Calu3 (cell line): ENCODE results near the gene SEMA6B. TPM values are rescaled to one million over a fixed set of nuclear protein-coding genes. Genes with fewer than 3 reads are reported as not detected.

Experiments used
- BruUV-seq: library from RNA; stranded (reverse); fragments of 400-500 nt; replicated peaks from 2 replicates; lab custom pipeline; 2021; lab: Mats Ljungman, UMichigan
- CTCF ChIA-PET: fragments of 300-600 bp; sonication (Branson Sonifier 250); formaldehyde crosslinking; loops from one replicate; lab custom pipeline; 2022; ENCODE audit warnings: antibody characterized with exemption; lab: Charles Lee
- DNase-seq: peaks from one replicate; pipeline ENCODE4 v3.0.0; 2022
- H3K27ac Mint-ChIP-seq: one replicate; pipeline ENCODE4 v1.8.0; 2022; ENCODE audit warnings: mixed read lengths; ENCODE audit not compliant: unreplicated experiment
- H3K27me3 Mint-ChIP-seq: one replicate; pipeline ENCODE4 v1.8.0; 2022; ENCODE audit warnings: mixed read lengths; ENCODE audit not compliant: unreplicated experiment
- H3K36me3 Mint-ChIP-seq: one replicate; pipeline ENCODE4 v1.8.0; 2022; ENCODE audit warnings: mild to moderate bottlenecking, moderate library complexity, mixed read lengths; ENCODE audit not compliant: insufficient read depth, unreplicated experiment
- H3K4me1 Mint-ChIP-seq: one replicate; pipeline ENCODE4 v1.8.0; 2022; ENCODE audit warnings: mild to moderate bottlenecking, low read depth, mixed read lengths; ENCODE audit not compliant: unreplicated experiment
- H3K4me3 Mint-ChIP-seq: one replicate; pipeline ENCODE4 v1.8.0; 2022; ENCODE audit warnings: mild to moderate bottlenecking, low read depth, moderate library complexity, mixed read lengths; ENCODE audit not compliant: unreplicated experiment
- H3K9me3 Mint-ChIP-seq: one replicate; pipeline ENCODE4 v1.8.0; 2022; ENCODE audit warnings: low read depth, mixed read lengths; ENCODE audit not compliant: unreplicated experiment
- intact Hi-C: fragments of 100-400 bp; cut with micrococcal nuclease; formaldehyde crosslinking; loops from one replicate; pipeline ENCODE4 v1.10.0; 2022; ENCODE audit not compliant: unreplicated experiment
- total RNA-seq: library from RNA; stranded (reverse); gene quantifications from 2 replicates; pipeline ENCODE4 v1.2.3, GENCODE V29; 2022
- TF ChIP-seq, protein P1 (sequence below): fragments of 200-600 bp; IDR thresholded peaks from one replicate; pipeline ENCODE4 v1.8.0; 2022; ENCODE audit warnings: antibody characterized with exemption; ENCODE audit not compliant: unreplicated experiment

SEMA6B gene
- total RNA-seq, 1 experiment from 2014 or later, result 0.21 TPM

DNA sequence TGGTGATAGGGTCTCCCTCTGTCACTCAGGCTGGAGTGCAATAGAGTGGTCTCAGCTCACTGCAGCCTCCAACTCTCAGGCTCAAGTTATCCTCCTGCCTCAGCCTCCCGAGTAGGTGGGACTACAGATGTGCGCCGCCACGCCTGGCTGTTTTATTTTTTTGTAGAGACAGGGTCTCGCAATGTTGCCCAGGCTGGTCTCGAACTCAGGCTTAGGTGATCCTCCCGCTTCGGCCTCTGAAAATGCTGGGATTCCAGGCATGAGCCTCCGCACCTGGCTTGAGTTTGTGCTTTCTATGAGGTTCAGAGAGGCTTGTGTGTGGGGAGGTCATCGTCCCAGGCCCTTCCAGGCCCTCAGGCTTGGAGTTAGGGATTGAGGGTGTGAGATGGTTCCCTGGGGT lies 40.6 kb upstream of the SEMA6B start:
- Mint-ChIP-seq H3K9me3 (no peaks in the 10 kb centered on the region), H3K36me3 (no peaks in the 10 kb centered on the region), H3K4me1 (no peaks in the 10 kb centered on the region), H3K4me3 (no peak overlapping the region), H3K27ac (no peak overlapping the region), H3K27me3 (peaks cover 33% of the 10 kb centered on the region)
- TF ChIP-seq, protein P1, sequence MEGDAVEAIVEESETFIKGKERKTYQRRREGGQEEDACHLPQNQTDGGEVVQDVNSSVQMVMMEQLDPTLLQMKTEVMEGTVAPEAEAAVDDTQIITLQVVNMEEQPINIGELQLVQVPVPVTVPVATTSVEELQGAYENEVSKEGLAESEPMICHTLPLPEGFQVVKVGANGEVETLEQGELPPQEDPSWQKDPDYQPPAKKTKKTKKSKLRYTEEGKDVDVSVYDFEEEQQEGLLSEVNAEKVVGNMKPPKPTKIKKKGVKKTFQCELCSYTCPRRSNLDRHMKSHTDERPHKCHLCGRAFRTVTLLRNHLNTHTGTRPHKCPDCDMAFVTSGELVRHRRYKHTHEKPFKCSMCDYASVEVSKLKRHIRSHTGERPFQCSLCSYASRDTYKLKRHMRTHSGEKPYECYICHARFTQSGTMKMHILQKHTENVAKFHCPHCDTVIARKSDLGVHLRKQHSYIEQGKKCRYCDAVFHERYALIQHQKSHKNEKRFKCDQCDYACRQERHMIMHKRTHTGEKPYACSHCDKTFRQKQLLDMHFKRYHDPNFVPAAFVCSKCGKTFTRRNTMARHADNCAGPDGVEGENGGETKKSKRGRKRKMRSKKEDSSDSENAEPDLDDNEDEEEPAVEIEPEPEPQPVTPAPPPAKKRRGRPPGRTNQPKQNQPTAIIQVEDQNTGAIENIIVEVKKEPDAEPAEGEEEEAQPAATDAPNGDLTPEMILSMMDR, result no peak
- no TSS peak for BruUV-seq
- CTCF ChIA-PET, result no interaction called here
- no peak for DNase-seq
- intact Hi-C loops, result no loop called here

DNA sequence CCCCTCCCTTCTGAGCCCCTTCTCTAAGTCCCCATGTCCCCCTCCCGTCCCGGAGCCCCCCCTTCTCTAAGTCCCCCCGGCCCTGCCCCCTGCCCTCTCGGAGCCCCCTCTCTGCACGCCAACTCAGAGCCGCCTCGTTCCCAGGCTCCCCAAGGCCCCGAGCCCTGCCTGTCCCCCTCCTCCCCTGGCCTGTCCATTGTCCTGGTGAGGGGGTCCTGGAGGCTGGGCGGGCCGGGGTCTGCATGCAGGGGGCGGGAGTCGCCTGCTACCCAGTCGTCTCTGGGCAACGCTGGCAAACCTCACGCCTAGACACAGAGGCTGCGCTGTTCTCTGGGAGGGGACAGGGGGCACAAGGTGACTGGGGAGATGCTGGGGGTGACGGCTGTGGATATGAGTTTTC lies 39.2 kb upstream of the SEMA6B start:
- Mint-ChIP-seq H3K27ac (no peak overlapping the region), H3K27me3 (peaks cover 33% of the 10 kb centered on the region), H3K36me3 (no peaks in the 10 kb centered on the region), H3K4me1 (no peaks in the 10 kb centered on the region), H3K4me3 (peak overlapping the region; percentile 39), H3K9me3 (no peaks in the 10 kb centered on the region)
- BruUV-seq, result no TSS peak
- CTCF ChIA-PET, result no interaction called here
- TF ChIP-seq, protein P1, result no peak
- DNase-seq, result no peak
- intact Hi-C loops, result no loop called here

DNA sequence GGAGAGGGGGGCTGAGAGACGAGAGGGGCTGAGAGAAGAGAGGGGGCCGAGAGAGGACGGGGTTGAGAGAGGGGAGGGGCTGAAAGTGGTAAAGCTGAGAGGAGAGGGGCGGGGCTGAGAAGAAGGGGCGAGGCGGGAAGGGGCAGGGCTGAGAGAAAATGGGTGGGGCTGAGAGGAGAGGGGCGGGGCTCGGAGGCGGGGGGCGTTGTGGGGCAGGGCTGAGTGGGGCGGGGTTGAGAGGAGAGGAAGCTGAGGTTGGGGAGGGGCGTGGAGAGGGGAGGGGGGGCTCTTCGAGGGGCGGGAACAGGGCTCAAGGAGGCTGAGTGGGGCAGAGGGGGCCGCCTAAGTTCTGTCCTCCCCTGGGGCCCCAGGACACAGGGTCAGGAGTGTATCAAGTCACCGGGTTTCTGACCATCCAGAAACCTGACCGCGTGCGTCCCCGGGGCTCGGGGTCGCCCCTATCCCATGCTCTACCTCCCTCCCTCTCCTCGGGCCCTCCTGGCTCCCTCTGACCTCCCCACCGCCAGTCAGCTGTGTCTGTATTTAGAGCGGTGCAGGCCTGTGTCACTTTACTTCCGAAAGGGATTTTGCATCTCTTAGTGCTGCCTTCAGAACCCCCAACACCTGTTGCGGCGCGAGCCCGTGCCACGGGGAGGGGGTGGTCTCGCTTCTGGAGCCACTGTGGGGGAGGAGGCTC lies 38.6 kb upstream of the SEMA6B start:
- H3K9me3 Mint-ChIP-seq, result no peaks in the 10 kb centered on the region
- no peaks in the 10 kb centered on the region for H3K4me1 Mint-ChIP-seq
- TF ChIP-seq, protein P1, result no peak
- no peak overlapping the region for H3K27ac Mint-ChIP-seq
- peak overlapping the region; percentile 39 for H3K4me3 Mint-ChIP-seq
- no peaks in the 10 kb centered on the region for H3K36me3 Mint-ChIP-seq
- intact Hi-C loops, result no loop called here
- peak; percentile 61 for DNase-seq
- CTCF ChIA-PET, result no interaction called here
- no TSS peak for BruUV-seq
- H3K27me3 Mint-ChIP-seq, result peaks cover 33% of the 10 kb centered on the region

DNA sequence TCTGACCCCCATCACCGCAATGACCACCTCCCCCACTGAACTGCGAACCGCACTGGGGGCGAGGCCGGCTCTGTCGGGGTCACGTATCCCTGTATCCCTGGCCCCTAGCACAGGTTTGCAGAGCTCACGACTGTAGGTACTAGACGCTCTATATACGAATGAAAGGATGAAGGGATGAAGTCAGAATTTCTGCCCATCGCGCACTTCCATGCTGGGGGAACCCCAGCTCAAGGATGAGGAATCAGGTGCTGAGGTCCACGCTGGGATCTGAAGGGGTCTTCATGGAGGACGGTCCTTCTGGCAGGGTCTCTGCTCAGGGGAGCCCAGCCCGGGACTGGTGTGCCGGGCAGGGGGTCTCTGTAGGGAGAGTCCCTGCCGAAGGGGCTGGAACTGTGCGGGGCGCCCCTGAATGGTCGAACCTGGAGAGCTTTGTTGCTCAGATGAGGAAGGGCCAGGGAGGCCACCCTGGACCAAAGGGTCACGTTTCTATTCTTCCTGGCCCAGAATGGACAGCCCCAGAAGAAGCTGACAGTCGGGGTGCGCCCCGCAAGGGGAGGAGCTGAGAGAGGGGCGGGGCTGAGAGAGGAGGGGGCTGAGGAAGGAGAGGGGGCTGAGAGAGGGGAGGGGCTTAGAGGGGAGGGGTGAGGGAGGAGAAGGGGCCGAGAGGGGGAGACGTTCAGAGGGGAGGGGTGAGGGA lies 37.9 kb upstream of the SEMA6B start:
- Mint-ChIP-seq H3K27me3 (peaks cover 40% of the 10 kb centered on the region), H3K9me3 (no peaks in the 10 kb centered on the region), H3K36me3 (no peaks in the 10 kb centered on the region), H3K27ac (no peak overlapping the region), H3K4me1 (no peaks in the 10 kb centered on the region), H3K4me3 (no peak overlapping the region)
- CTCF ChIA-PET, result no interaction called here
- no peak for DNase-seq
- BruUV-seq, result no TSS peak
- intact Hi-C loops, result no loop called here
- TF ChIP-seq, protein P1, result no peak
